Neural cell (in vitro differentiated cells): ENCODE data around the gene CLTRN.

Source experiments
- EP300 ChIP-seq: fragments of 450-650 bp; conservative IDR thresholded peaks from 2 replicates; pipeline ENCODE4 v1.6.1; 2014; ENCODE audit warnings: antibody characterized with exemption, mild to moderate bottlenecking, moderate library complexity; ENCODE audit not compliant: poor library complexity, severe bottlenecking
- EZH2 ChIP-seq: fragments of 200-600, 300-800 bp; shearing (Covaris generic), sonication (generic); IDR thresholded peaks from 2 replicates; pipeline ENCODE4 v1.6.1; 2014; ENCODE audit warnings: antibody characterized with exemption, low read length, borderline replicate concordance, mild to moderate bottlenecking; ENCODE audit not compliant: insufficient read depth, poor library complexity, severe bottlenecking
- MXI1 ChIP-seq: fragments of 450-650 bp; conservative IDR thresholded peaks from 2 replicates; pipeline ENCODE4 v1.6.1; 2014; ENCODE audit warnings: antibody characterized with exemption, mild to moderate bottlenecking; ENCODE audit not compliant: poor library complexity, severe bottlenecking
- POLR2AphosphoS5 ChIP-seq: IDR thresholded peaks from 2 replicates; pipeline ENCODE4 v1.6.1; 2012
- TAF1 ChIP-seq: IDR thresholded peaks from 2 replicates; pipeline ENCODE4 v1.6.1; 2012; ENCODE audit warnings: low read depth
- TF ChIP-seq, protein P1 (sequence below): fragments of 450-650 bp; IDR thresholded peaks from 2 replicates; pipeline ENCODE4 v1.5.1; 2014; ENCODE audit warnings: antibody characterized with exemption, mild to moderate bottlenecking, moderate library complexity; ENCODE audit not compliant: poor library complexity, severe bottlenecking
- TF ChIP-seq, protein P2 (sequence below): IDR thresholded peaks from 2 replicates; pipeline ENCODE4 v1.6.1; 2012; ENCODE audit warnings: borderline replicate concordance

DNA sequence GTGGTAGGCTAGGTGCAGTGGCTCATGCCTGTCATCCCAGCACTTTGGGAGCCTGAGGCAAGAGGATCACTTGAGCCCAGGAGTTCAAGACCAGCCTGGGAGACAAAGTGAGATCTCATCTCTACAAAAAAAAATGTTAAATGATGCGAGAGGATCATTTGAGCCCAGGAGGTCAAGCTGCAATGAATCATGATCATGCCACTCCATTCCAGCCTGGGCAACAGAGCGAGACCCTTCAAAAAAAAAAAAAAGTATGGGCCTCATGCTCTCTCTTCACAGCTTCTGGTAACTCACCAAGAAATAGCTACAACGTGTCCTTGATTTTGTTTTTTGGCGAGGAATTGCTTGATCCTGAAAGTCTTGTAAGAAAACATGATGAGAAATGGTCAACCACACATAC, 65.1 kb downstream of the CLTRN start:
- TF ChIP-seq, protein P1, sequence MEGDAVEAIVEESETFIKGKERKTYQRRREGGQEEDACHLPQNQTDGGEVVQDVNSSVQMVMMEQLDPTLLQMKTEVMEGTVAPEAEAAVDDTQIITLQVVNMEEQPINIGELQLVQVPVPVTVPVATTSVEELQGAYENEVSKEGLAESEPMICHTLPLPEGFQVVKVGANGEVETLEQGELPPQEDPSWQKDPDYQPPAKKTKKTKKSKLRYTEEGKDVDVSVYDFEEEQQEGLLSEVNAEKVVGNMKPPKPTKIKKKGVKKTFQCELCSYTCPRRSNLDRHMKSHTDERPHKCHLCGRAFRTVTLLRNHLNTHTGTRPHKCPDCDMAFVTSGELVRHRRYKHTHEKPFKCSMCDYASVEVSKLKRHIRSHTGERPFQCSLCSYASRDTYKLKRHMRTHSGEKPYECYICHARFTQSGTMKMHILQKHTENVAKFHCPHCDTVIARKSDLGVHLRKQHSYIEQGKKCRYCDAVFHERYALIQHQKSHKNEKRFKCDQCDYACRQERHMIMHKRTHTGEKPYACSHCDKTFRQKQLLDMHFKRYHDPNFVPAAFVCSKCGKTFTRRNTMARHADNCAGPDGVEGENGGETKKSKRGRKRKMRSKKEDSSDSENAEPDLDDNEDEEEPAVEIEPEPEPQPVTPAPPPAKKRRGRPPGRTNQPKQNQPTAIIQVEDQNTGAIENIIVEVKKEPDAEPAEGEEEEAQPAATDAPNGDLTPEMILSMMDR: no peak
- TF ChIP-seq TAF1 (no peak), EZH2 (no peak), POLR2AphosphoS5 (no peak), EP300 (no peak), MXI1 (no peak)
- TF ChIP-seq, protein P2, sequence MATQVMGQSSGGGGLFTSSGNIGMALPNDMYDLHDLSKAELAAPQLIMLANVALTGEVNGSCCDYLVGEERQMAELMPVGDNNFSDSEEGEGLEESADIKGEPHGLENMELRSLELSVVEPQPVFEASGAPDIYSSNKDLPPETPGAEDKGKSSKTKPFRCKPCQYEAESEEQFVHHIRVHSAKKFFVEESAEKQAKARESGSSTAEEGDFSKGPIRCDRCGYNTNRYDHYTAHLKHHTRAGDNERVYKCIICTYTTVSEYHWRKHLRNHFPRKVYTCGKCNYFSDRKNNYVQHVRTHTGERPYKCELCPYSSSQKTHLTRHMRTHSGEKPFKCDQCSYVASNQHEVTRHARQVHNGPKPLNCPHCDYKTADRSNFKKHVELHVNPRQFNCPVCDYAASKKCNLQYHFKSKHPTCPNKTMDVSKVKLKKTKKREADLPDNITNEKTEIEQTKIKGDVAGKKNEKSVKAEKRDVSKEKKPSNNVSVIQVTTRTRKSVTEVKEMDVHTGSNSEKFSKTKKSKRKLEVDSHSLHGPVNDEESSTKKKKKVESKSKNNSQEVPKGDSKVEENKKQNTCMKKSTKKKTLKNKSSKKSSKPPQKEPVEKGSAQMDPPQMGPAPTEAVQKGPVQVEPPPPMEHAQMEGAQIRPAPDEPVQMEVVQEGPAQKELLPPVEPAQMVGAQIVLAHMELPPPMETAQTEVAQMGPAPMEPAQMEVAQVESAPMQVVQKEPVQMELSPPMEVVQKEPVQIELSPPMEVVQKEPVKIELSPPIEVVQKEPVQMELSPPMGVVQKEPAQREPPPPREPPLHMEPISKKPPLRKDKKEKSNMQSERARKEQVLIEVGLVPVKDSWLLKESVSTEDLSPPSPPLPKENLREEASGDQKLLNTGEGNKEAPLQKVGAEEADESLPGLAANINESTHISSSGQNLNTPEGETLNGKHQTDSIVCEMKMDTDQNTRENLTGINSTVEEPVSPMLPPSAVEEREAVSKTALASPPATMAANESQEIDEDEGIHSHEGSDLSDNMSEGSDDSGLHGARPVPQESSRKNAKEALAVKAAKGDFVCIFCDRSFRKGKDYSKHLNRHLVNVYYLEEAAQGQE: no peak
